ENCODE data around the gene GPR65.

GPR65 gene

GRCh38 chr14:88039197-88039596, 34.3 kb downstream of the GPR65 start:
- DNase-seq (ENCODE audit: low read depth in 3 of 3), result no peak

GRCh38 chr14:88040146-88040545, 35.2 kb downstream of the GPR65 start:
- no peak for DNase-seq (ENCODE audit: low read depth in 3 of 3)

DNA sequence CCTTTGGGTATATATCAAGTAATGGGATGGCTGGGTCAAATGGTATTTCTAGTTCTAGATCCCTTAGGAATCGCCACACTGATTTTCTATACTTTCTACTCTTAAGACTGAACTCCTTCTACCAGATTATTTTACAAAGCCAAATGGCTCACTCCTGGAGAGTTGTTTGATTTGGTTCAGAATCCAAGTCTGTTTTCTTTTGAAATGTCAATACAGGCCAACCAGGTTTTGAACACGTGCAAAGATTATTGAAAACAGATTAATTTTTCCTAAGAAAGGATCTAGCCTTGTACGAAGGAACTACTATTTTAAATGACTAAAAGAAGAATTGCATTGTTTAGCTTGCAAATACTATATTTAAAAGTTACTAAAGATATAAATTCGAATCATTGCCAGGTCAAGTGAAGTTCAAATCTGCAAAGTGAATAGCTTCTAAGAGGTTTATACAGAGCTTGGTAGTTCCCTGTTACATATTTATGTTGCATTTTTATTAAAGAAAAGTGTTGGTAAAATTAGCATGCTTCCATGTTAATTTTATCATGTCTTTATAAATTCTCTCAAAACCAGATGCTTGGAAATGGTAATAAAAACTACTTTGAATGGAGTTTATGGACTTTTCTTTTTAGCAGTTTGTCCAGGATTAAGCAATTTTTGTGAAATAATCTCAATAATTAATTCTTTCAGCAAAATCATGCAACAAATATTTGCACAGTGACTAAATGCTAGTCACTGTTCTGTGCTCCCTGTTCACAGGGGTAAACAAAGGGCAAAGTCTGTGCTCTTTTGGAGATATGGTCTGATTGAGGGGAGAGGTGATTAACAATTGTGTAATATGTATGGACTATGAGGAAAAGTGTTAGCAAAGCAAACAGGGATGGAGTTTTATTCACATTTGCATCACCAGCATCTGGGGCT, 38.9 kb downstream of the GPR65 start:
- no peak for DNase-seq (ENCODE audit: low read depth in 3 of 3)

GRCh38 chr14:88044444-88044758, 39.5 kb downstream of the GPR65 start:
- no peak for DNase-seq (ENCODE audit: low read depth in 3 of 3)

GRCh38 chr14:88044776-88045446, 40.0 kb downstream of the GPR65 start:
- no peak for DNase-seq (ENCODE audit: low read depth in 3 of 3)

- no peak for DNase-seq (ENCODE audit: low read depth in 3 of 3)
These were observed 40.8 kb downstream of the GPR65 start for GRCh38 chr14:88045705-88046104.

GRCh38 chr14:88048351-88048750, 43.4 kb downstream of the GPR65 start:
- no peak for DNase-seq (ENCODE audit: low read depth in 3 of 3)

DNA sequence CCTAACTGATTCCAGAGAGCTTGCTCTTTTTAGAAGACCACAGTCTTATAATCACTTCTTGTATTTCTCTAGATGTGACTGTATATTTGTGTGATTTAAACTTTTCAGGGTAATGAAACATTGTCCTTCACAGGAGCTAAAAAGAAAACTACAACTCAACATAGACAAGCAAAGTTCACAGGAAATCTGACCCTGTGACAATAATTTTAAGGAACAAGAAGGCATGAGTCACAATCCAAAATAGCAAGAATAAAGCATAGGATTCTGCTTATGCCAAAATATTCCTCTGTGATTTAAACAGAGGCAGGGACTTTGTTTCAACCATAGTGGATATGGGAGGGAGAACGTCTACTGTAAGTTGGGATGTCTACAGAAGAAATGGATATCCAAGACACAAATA, 44.3 kb downstream of the GPR65 start:
- DNase-seq (ENCODE audit: low read depth in 3 of 3), result no peak

DNA sequence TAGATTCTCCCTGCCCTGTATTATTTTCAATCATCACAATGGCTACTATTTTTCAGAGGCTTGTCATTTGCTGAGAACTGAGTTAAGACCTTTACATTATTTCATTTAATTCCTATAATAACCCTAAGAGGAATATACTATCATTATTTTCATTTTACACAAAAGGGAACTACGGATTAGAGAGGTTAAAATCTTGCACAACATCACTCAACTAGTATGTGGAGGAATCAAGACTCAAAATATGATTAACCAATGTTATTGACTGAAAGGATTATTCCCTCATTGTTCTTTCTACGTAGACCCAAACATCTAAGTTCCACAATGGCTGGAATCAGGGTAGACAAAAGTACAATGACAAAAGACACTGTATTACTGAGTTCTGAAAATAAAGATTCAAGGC, 45.0 kb downstream of the GPR65 start:
- DNase-seq (ENCODE audit: low read depth in 3 of 3), result no peak

DNA sequence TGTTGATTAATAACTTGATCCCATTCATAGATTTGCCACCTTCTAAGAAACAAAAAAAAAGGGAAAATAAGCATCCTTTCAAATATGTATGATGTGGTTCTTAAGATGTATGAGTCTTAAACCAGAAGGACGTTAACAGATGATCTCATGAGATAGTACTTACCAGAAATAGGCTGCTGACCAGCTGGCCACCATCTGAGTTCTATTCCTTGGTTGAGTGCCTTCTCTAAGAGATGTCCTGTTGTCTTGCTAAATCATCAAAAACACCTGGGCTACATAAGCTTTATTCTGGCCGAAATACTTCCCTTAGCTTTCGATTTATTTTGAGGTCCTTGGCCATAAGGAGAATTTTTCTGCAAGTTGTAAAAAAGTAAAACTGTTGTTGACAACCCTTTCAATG, 55.6 kb downstream of the GPR65 start:
- DNase-seq (ENCODE audit: low read depth in 3 of 3), result no peak

DNA sequence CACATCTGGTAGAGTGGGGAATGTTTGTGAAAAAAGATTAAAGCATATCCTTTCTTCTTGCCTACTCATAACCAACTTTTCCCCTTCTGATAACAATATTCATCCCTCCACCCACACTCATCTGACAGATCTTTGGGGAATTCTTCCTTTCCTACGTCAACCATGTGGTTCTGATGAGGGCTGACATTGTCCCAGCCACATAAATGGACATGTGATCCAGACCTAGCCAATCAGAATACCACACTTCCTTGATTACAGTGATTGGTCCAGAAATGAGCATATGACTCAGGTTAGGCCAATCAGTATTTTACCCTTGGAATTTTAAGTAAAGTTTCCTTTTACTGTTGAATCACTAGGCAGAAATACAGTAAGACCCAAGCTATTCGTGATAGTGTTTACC, 58.9 kb downstream of the GPR65 start:
- DNase-seq (ENCODE audit: low read depth in 3 of 3), result no peak
